GM18907 (cell line): Measurements from ENCODE around the gene RFPL4A.
"Not testable (repeated sequence)": the region's sequence is repeated elsewhere in the genome, so short reads cannot be mapped to it uniquely, and the experiment has no call there.

ENCODE experiments used
- ATAC-seq: cut with Tn5 transposase; IDR thresholded peaks from one replicate; pipeline ENCODE4 v1.9.1; 2021; ENCODE audit warnings: mild to moderate bottlenecking, moderate library complexity; ENCODE audit not compliant: unreplicated experiment

Gene RFPL4A

DNA sequence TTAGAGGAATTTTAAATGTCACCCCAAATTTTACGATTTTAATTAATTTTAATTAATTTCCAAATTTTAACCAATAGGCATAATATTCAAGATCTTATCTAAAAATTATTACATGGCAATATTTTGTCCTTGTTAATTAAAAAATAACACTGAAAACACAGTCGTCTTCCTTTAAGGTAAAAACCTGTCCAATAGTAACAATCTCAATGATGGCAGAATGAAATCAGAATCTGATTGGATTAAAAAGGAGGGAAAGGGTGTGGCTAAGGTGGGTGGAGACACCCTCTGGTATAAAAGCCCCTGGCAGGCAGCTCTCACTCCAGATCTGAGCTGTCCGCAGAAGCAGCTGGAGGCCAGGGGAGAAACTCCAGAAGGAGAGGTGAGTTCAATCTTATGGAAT lies at the start of gene RFPL4A:
Gene RFPL4A, plus strand, starts transcription at position 301 of the 400 bp plus-strand sequence. CDS start 2,704 bp downstream, outside the sequence.
- not testable (repeated sequence) for ATAC-seq

- ATAC-seq: no peak
Observed at GRCh38 chr19:55711719-55712118, 47.2 kb upstream of the RFPL4A start.

- ATAC-seq: no peak
Observed at GRCh38 chr19:55712804-55713631, 45.9 kb upstream of the RFPL4A start.

DNA sequence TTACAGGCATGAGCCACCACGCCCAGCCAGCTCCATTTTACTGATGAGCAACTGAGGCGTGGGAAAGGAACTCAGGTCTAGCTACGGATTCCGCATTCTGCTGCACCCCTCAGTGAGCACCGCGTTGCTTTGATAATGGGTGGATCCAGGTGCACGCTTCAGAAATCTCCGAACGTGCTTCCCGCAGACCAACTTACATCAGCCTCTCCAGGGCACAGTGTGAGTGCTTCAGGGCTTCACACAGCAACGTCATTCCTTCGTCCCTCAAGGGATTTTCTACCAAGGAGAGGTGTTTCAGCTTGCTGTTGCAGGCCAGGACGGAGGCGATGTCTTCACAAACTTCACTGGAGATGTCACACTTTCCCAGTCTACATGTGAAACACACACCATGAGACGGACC lies 42.4 kb upstream of the RFPL4A start:
- no peak for ATAC-seq

DNA sequence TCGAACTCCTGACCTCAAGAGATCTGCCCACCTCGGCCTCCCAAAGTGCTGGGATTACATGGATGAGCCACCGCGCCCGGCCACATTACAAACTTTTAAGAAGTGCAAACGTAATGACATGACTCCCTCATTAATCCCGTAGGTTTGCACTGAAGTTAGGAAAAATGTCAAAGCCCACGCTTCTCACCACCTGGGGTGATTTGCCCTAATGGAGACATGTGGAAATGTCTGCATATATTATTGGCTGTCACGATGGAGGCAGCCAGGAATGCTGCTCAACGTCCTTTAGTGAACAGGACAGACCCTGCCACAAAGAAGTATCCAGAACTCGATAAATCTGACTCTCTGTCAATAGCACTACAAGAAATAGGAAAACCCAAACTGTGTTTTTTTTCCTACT lies 41.6 kb upstream of the RFPL4A start:
- no peak for ATAC-seq

GRCh38 chr19:55717879-55718711 lies 40.8 kb upstream of the RFPL4A start:
- ATAC-seq: not testable (repeated sequence)

GRCh38 chr19:55720214-55720746 lies 38.6 kb upstream of the RFPL4A start:
- ATAC-seq: no peak

- ATAC-seq: no peak
Observed at GRCh38 chr19:55720801-55721200, 38.1 kb upstream of the RFPL4A start.

GRCh38 chr19:55723491-55723890 lies 35.4 kb upstream of the RFPL4A start:
- no peak for ATAC-seq

- ATAC-seq: not testable (repeated sequence)
Observed at GRCh38 chr19:55730378-55730777, 28.5 kb upstream of the RFPL4A start.

- ATAC-seq: no peak
Observed at GRCh38 chr19:55738302-55738701, 20.6 kb upstream of the RFPL4A start, which contains the start of gene NLRP9. Gene NLRP9, minus strand, starts transcription at chr19:55738402. Its CDS starts 28 bp downstream, at chr19:55738374.

DNA sequence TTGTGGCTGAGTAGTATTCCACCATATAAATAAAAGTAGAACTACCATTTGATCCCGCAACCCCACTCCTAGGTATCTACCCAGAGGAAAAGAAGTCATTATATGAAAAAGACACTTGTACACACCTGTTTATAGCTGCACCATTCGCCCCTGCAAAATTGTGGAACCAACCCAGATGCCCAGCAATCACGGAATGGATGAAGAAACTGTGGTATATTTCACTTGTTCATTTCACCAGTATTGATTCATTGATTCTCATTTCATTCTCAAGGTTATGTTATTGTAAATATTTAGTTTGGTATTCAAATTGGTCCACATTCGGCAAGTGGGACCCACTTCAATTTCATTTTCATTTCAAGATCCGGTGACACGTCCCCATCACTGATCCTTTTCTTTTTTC lies 8.2 kb upstream of the RFPL4A start:
- no peak for ATAC-seq

GRCh38 chr19:55753401-55753800 lies 5.5 kb upstream of the RFPL4A start:
- ATAC-seq: no peak

- not testable (repeated sequence) for ATAC-seq
Observed at GRCh38 chr19:55756808-55757207, 2.1 kb upstream of the RFPL4A start.

DNA sequence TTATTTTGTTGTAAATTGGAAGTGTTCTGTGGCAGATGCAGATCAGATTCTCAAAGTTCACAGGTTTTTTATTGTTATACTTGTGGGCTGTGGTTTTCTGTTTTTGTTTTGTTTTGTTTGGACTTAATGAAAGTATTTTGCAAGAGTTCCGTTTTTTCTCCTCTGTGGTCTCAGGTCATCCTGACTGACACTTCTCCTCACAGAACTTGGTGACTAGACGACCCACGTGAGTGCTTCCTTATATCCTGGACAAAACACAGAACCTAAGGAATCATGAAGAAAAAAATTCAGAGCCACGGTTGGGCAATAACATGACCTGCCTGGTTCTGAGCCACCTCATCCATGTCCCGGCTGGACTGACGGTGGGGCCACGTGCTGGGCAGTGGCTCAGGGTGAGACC lies 7.6 kb downstream of the RFPL4A start:
- no peak for ATAC-seq

- not testable (repeated sequence) for ATAC-seq
Observed at GRCh38 chr19:55768818-55769217, 9.9 kb downstream of the RFPL4A start, which contains the start of gene RFPL4AL1. Gene RFPL4AL1, plus strand, starts transcription at chr19:55769118. Its CDS starts 2,687 bp downstream, at chr19:55771805.

GRCh38 chr19:55769632-55770031 lies 10.7 kb downstream of the RFPL4A start:
- ATAC-seq: not testable (repeated sequence)

GRCh38 chr19:55777528-55777927 lies 18.6 kb downstream of the RFPL4A start:
- no peak for ATAC-seq

GRCh38 chr19:55778331-55778730 lies 19.4 kb downstream of the RFPL4A start:
- ATAC-seq: no peak

- no peak for ATAC-seq
Observed at GRCh38 chr19:55781112-55781511, 22.2 kb downstream of the RFPL4A start.

GRCh38 chr19:55795021-55795420 lies 36.1 kb downstream of the RFPL4A start:
- no peak for ATAC-seq
